Thyroid gland (tissue), 4 donors: Measurements from ENCODE around the gene WNK2. TPM values are rescaled to one million over a fixed set of nuclear protein-coding genes. Genes with fewer than 3 reads are reported as not detected.
"Not testable (repeated sequence)": the region's sequence is repeated elsewhere in the genome, so short reads cannot be mapped to it uniquely, and the experiment has no call there.

Experiments
- DNase-seq, 2 donors: peaks; one replicate each; pipeline ENCODE4 v3.0.0-alpha.2; 2019
- H3K27ac ChIP-seq, 3 donors: fragments of 200-600 bp; sonication (generic); 1 replicate in 2 of 3; 2 replicates in 1 of 3; pipeline ENCODE4 v1.5.1; 2016 to 2019; ENCODE audit warnings: mild to moderate bottlenecking in 1 of 3, moderate library complexity in 1 of 3
- H3K27me3 ChIP-seq: fragments of 200-600 bp; sonication (generic); one replicate; pipeline ENCODE4 v1.5.1; 2019
- H3K36me3 ChIP-seq, 2 donors: fragments of 200-600 bp; sonication (generic); one replicate each; pipeline ENCODE4 v1.5.1; 2016 to 2019
- H3K4me1 ChIP-seq, 2 donors: fragments of 200-600 bp; sonication (generic); one replicate each; pipeline ENCODE4 v1.5.1; 2017 to 2019
- H3K4me3 ChIP-seq, 3 donors: fragments of 200-600 bp; sonication (generic); replicated peaks in 1 of 3; 1 replicate in 2 of 3; 2 replicates in 1 of 3; pipeline ENCODE4 v1.5.1; 2016; ENCODE audit warnings: mild to moderate bottlenecking in 1 of 3
- H3K9me3 ChIP-seq: fragments of 200-600 bp; sonication (generic); one replicate; pipeline ENCODE4 v1.5.1; 2017
- POLR2A ChIP-seq, 2 donors: fragments of 450-650 bp; IDR thresholded peaks; one replicate each; pipeline ENCODE4 v1.6.1; 2017; ENCODE audit warnings: antibody characterized with exemption in 2 of 2, mild to moderate bottlenecking in 2 of 2, moderate library complexity in 1 of 2
- WGBS, 2 donors: methylation state at CpG; one replicate each; pipeline ENCODE4 v1.1.5; 2017; 5-methylcytosine and 5-hydroxymethylcytosine counted together
- intact Hi-C: fragments of 100-400 bp; cut with DNase I; formaldehyde crosslinking; loops from one replicate; pipeline ENCODE4 v1.15.1; 2023
- total RNA-seq, 4 donors: library from RNA; depleted of rRNA; stranded (reverse); fragments of >200 nt; gene quantifications; one replicate each; pipeline ENCODE4 v1.2.3, GENCODE V29; 2016
- TF ChIP-seq, protein P1 (sequence below), 6 experiments: fragments of 200-600 bp in 3 of 6; fragments of 450-650 bp in 3 of 6; sonication (generic) in 3 of 6; IDR thresholded peaks; one replicate each; pipeline ENCODE4 v1.5.1; 2016 to 2019; ENCODE audit warnings: antibody characterized with exemption in 6 of 6, mild to moderate bottlenecking in 2 of 6, inconsistent platforms in 1 of 6, moderate library complexity in 1 of 6

The WNK2 gene
- total RNA-seq, 4 donors from 2014 or later: 0.94 to 8.5 (median 8.1) TPM

- H3K36me3 ChIP-seq: no peaks in the 10 kb centered on the region
- TF ChIP-seq POLR2A (IDR thresholded peaks at IDR 0.05): no peak
- TF ChIP-seq, protein P1, sequence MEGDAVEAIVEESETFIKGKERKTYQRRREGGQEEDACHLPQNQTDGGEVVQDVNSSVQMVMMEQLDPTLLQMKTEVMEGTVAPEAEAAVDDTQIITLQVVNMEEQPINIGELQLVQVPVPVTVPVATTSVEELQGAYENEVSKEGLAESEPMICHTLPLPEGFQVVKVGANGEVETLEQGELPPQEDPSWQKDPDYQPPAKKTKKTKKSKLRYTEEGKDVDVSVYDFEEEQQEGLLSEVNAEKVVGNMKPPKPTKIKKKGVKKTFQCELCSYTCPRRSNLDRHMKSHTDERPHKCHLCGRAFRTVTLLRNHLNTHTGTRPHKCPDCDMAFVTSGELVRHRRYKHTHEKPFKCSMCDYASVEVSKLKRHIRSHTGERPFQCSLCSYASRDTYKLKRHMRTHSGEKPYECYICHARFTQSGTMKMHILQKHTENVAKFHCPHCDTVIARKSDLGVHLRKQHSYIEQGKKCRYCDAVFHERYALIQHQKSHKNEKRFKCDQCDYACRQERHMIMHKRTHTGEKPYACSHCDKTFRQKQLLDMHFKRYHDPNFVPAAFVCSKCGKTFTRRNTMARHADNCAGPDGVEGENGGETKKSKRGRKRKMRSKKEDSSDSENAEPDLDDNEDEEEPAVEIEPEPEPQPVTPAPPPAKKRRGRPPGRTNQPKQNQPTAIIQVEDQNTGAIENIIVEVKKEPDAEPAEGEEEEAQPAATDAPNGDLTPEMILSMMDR (IDR thresholded peaks at IDR 0.05): no peak
- 89 to 99% methylated on average over 21 to 27 of the region's 36 CpGs for WGBS, 2 donors
- intact Hi-C loops: no loop called here
- no peaks in the 10 kb centered on the region for H3K27me3 ChIP-seq
- no peaks in the 10 kb centered on the region for H3K4me1 ChIP-seq
- H3K4me3 ChIP-seq: no peak overlapping the region
- no peaks in the 10 kb centered on the region for H3K9me3 ChIP-seq
- no peak for DNase-seq
- H3K27ac ChIP-seq: no peak overlapping the region
Observed at GRCh38 chr9:93247099-93247865, 63.3 kb downstream of the WNK2 start.

GRCh38 chr9:93247892-93248291, 64.0 kb downstream of the WNK2 start:
- Histone ChIP-seq H3K4me3 (no peak overlapping the region), H3K9me3 (no peaks in the 10 kb centered on the region), H3K36me3 (no peaks in the 10 kb centered on the region), H3K27me3 (no peaks in the 10 kb centered on the region), H3K27ac (no peak overlapping the region), H3K4me1 (no peaks in the 10 kb centered on the region)
- intact Hi-C loops: no loop called here
- DNase-seq: no peak
- TF ChIP-seq, protein P1 (IDR thresholded peaks at IDR 0.05): no peak
- no peak for TF ChIP-seq POLR2A (IDR thresholded peaks at IDR 0.05)
- 82 to 90% methylated on average over 6 to 9 of the region's 9 CpGs for WGBS, 2 donors

GRCh38 chr9:93248386-93249040, 64.6 kb downstream of the WNK2 start:
- no peak for TF ChIP-seq POLR2A (IDR thresholded peaks at IDR 0.05)
- TF ChIP-seq, protein P1 (IDR thresholded peaks at IDR 0.05): no peak
- H3K4me3 ChIP-seq: no peak overlapping the region
- no peaks in the 10 kb centered on the region for H3K27me3 ChIP-seq
- intact Hi-C loops: no loop called here
- H3K9me3 ChIP-seq: no peaks in the 10 kb centered on the region
- 72 to 92% methylated on average over 3 of the region's 3 CpGs for WGBS, 2 donors
- no peak overlapping the region for H3K27ac ChIP-seq
- no peaks in the 10 kb centered on the region for H3K36me3 ChIP-seq
- no peak for DNase-seq
- H3K4me1 ChIP-seq: no peaks in the 10 kb centered on the region

DNA sequence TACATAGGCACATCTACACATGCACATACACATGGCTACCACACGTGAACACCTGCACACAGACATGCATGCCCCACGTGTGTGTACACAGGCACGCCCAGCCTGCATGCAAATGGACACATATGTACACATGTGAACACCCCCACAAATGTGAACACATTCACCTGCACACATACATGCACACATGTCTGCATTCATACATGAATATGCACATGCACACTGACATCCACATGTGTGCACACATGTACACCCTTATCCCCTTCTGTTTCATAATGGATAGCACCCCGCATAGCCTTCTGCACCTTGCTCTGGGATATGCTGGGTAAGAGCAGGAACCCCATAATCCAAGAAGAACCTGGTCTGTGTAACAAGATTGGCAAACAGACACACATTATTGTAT, 66.2 kb downstream of the WNK2 start:
- H3K36me3 ChIP-seq: no peaks in the 10 kb centered on the region
- no peaks in the 10 kb centered on the region for H3K9me3 ChIP-seq
- 93 to 97% methylated on average over 4 of the region's 4 CpGs for WGBS, 2 donors
- intact Hi-C loops: no loop called here
- H3K27ac ChIP-seq: no peak overlapping the region
- H3K27me3 ChIP-seq: no peaks in the 10 kb centered on the region
- TF ChIP-seq POLR2A (IDR thresholded peaks at IDR 0.05): no peak
- TF ChIP-seq, protein P1 (IDR thresholded peaks at IDR 0.05): no peak
- H3K4me3 ChIP-seq: no peak overlapping the region
- H3K4me1 ChIP-seq: no peaks in the 10 kb centered on the region
- DNase-seq: no peak

GRCh38 chr9:93251309-93251708, 67.4 kb downstream of the WNK2 start:
- H3K27me3 ChIP-seq, H3K9me3 ChIP-seq, DNase-seq, H3K27ac ChIP-seq, intact Hi-C loops, H3K36me3 ChIP-seq, H3K4me1 ChIP-seq, H3K4me3 ChIP-seq: not testable (repeated sequence)
- WGBS, 2 donors: 96% methylated on average over 8 of the region's 8 CpGs
